HEK293T (cell line): ENCODE measurements around the gene ANKMY1.

Experiments used
- CTCF ChIA-PET: fragments of 350-600 bp; formaldehyde crosslinking; extraction: SDS; loops from one replicate; lab custom pipeline; 2021; ENCODE audit warnings: antibody characterized with exemption, inconsistent platforms; lab: Yijun Ruan, JAX
- POLR2A ChIA-PET: fragments of 350-600 bp; formaldehyde crosslinking; extraction: SDS; loops from one replicate; lab custom pipeline; 2020; ENCODE audit warnings: antibody characterized with exemption, inconsistent platforms; lab: Yijun Ruan, JAX
- DNase-seq: peaks from one replicate; pipeline ENCODE4 v3.0.0; 2012; ENCODE audit warnings: mixed read lengths; ENCODE audit errors: extremely low spot score
- ARNT ChIP-seq: fragments of 450-650 bp; IDR thresholded peaks from 2 replicates; pipeline ENCODE4 v1.6.1; 2017; ENCODE audit warnings: mild to moderate bottlenecking
- BHLHE40 ChIP-seq: fragments of 450-650 bp; IDR thresholded peaks from 2 replicates; pipeline ENCODE4 v1.6.1; 2016; ENCODE audit warnings: mild to moderate bottlenecking, moderate library complexity, borderline replicate concordance
- CTBP1 ChIP-seq: fragments of 450-650 bp; IDR thresholded peaks from 2 replicates; pipeline ENCODE4 v1.6.1; 2016; ENCODE audit warnings: borderline replicate concordance
- ELF4 ChIP-seq: fragments of 450-650 bp; IDR thresholded peaks from 2 replicates; pipeline ENCODE4 v1.6.1; 2017; ENCODE audit warnings: antibody characterized with exemption
- FOXA1 ChIP-seq: fragments of 450-650 bp; IDR thresholded peaks from 2 replicates; pipeline ENCODE4 v1.6.1; 2016; ENCODE audit warnings: mild to moderate bottlenecking
- FOXK2 ChIP-seq: fragments of 450-650 bp; IDR thresholded peaks from 2 replicates; pipeline ENCODE4 v1.6.1; 2016; ENCODE audit warnings: mild to moderate bottlenecking
- FOXM1 ChIP-seq: fragments of 450-650 bp; IDR thresholded peaks from 2 replicates; pipeline ENCODE4 v1.6.1; 2017; ENCODE audit warnings: mild to moderate bottlenecking, borderline replicate concordance
- HDGF ChIP-seq: fragments of 450-650 bp; IDR thresholded peaks from 2 replicates; pipeline ENCODE4 v1.6.1; 2017; ENCODE audit warnings: antibody characterized with exemption, borderline replicate concordance
- L3MBTL2 ChIP-seq: fragments of 450-650 bp; conservative IDR thresholded peaks from 2 replicates; pipeline ENCODE4 v1.6.1; 2016; ENCODE audit warnings: mild to moderate bottlenecking
- LEF1 ChIP-seq: fragments of 450-650 bp; IDR thresholded peaks from 2 replicates; pipeline ENCODE4 v1.6.1; 2017; ENCODE audit warnings: mild to moderate bottlenecking, borderline replicate concordance
- NFRKB ChIP-seq: fragments of 450-650 bp; IDR thresholded peaks from 2 replicates; pipeline ENCODE4 v1.6.1; 2016; ENCODE audit warnings: mild to moderate bottlenecking, moderate library complexity
- SP1 ChIP-seq: fragments of 450-650 bp; IDR thresholded peaks from 2 replicates; pipeline ENCODE4 v1.6.1; 2017
- SUZ12 ChIP-seq: fragments of 450-650 bp; IDR thresholded peaks from 2 replicates; pipeline ENCODE4 v1.6.1; 2016; ENCODE audit warnings: mild to moderate bottlenecking
- TARDBP ChIP-seq: fragments of 450-650 bp; IDR thresholded peaks from 2 replicates; pipeline ENCODE4 v1.6.1; 2016
- ZNF384 ChIP-seq: fragments of 450-650 bp; IDR thresholded peaks from 2 replicates; pipeline ENCODE4 v1.6.1; 2016
- TF ChIP-seq, protein P1 (sequence below): fragments of 450-650 bp; IDR thresholded peaks from 2 replicates; pipeline ENCODE4 v1.6.1; 2016

Gene ANKMY1

DNA sequence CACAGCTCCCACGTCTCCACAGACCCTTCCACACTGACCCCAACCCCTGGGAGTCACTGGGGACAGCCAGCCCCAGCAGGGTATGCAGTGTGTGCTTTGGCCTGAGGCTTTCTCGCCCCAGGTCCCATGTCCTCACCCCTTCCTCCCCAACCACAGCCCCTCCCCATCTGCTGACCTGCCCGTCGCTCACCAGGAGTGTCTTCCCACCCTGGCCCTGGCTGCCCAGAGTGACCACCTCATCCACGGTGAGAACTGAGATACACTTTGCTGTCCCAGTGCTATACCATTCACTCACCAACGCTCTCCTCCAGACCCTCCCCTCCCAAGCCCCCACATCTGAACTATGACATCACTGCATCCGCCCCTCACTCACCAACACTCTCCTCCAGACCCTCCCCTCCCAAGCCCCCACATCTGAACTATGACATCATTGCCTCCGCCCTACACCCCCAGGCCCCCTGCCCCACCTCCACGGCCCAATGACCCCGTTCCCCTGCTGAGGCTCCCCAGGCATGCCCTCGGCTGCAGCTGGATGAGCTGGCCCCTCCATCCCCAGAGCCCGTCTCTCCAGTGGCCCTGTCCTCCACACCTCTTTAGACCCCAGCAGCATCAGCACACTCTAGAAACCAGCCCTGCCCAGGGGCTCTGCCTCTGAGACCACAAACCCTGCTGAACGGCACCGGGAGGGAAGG lies 55.2 kb downstream of the ANKMY1 start:
- ChIA-PET CTCF (no interaction called here), POLR2A (no interaction called here)
- no peak for TF ChIP-seq ARNT
- TF ChIP-seq CTBP1, result no peak
- DNase-seq, result no peak

DNA sequence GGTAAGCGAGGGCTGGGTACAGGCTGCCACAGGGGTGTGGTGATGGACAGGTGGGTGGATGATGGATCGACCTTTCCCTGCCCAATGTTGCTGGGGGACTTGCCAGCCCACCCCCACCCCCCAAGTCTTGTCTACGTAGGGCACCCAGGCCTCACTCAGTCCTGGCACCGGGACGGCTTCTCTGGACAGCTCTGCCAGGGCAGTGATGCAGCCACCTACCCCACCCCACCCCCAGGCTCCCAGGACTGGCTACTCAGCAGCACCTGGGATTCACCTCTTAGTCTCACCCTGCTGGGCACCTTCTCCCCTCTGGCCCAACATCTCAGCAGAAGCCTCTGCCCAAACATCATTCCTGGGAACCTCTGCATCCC lies 55.7 kb downstream of the ANKMY1 start:
- ChIA-PET POLR2A (no interaction called here), CTCF (no interaction called here)
- TF ChIP-seq HDGF, result no peak
- no peak for DNase-seq

DNA sequence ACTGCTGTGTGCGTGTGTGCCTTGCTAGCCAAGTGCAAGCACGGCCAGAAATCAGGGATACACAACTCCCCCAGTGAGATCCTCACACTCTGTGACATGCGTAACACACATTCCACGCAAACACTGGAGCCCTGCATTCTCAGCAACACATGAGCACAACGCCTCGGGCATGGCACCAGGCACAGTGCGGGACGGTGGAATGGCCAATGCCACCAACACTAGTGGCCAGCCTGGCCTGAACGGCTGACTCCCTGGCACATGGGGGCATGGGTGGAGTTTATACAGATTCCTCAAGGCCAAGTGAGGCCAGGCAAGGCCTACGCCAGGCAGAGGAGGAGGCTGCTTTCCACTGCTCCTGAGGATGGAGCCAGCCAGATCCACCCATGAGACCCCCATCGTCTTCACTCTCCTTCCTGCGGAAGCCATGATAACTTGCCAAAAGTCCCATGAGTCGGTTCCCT lies 56.2 kb downstream of the ANKMY1 start:
- DNase-seq, result no peak
- TF ChIP-seq BHLHE40, result no peak
- no peak for TF ChIP-seq NFRKB
- TF ChIP-seq HDGF, result no peak
- TF ChIP-seq LEF1, result no peak
- no peak for TF ChIP-seq ARNT
- no peak for TF ChIP-seq SUZ12
- TF ChIP-seq CTBP1, result no peak
- no peak for TF ChIP-seq SP1
- TF ChIP-seq FOXK2, result no peak
- no peak for TF ChIP-seq TARDBP
- no peak for TF ChIP-seq FOXA1
- TF ChIP-seq FOXM1, result no peak
- TF ChIP-seq ZNF384, result no peak
- no peak for TF ChIP-seq L3MBTL2
- TF ChIP-seq, protein P1, sequence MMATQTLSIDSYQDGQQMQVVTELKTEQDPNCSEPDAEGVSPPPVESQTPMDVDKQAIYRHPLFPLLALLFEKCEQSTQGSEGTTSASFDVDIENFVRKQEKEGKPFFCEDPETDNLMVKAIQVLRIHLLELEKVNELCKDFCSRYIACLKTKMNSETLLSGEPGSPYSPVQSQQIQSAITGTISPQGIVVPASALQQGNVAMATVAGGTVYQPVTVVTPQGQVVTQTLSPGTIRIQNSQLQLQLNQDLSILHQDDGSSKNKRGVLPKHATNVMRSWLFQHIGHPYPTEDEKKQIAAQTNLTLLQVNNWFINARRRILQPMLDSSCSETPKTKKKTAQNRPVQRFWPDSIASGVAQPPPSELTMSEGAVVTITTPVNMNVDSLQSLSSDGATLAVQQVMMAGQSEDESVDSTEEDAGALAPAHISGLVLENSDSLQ, result no peak
- no peak for TF ChIP-seq ELF4
- ChIA-PET POLR2A (no interaction called here), CTCF (no interaction called here)

DNA sequence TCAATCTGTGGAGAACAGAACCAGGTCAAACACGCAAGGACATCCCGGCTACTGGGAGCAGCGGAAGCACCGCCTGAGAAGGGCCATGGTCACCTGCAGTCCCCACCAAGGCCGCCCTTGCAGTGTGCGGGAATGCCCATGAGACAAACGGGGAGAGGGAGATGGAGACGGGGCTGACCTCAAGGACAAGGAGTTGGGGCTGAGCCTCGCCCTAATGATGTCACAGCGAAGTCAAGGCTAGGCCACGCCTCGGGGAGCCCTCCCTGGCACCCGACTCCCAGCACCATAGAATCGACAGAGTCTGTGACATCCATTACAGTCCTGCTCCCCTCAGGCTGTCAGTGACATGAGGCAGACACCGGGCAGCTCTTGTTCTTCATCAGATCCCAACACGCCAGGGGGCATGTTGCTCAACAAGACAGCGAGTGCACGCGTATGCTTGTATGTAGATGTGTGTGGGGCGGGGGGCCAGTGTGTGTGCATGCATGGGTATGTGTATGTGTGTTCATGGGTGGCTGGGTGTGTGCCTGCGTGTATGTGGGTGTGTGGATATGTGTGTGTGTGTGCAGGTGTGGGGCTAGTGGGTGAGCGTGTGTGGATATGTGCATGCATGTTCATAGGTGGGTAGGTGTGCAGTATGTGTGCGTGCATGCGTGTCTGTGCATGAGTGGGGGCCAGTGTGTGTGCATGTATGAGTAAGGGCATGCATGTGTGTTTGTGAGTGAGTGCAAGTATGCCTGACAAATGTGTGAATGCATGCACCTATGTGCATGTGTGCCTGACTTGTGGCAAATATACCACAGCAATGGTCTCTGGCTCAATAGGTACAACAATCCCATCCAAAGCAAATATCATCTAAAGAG lies 57.0 kb downstream of the ANKMY1 start:
- ChIA-PET POLR2A (no interaction called here), CTCF (no interaction called here)
- TF ChIP-seq NFRKB (no peak), FOXA1 (no peak), ZNF384 (no peak), SP1 (no peak), L3MBTL2 (no peak), CTBP1 (no peak), TARDBP (no peak), HDGF (no peak), ELF4 (no peak), BHLHE40 (no peak), FOXK2 (no peak)
- TF ChIP-seq, protein P1, result no peak
- DNase-seq, result no peak

DNA sequence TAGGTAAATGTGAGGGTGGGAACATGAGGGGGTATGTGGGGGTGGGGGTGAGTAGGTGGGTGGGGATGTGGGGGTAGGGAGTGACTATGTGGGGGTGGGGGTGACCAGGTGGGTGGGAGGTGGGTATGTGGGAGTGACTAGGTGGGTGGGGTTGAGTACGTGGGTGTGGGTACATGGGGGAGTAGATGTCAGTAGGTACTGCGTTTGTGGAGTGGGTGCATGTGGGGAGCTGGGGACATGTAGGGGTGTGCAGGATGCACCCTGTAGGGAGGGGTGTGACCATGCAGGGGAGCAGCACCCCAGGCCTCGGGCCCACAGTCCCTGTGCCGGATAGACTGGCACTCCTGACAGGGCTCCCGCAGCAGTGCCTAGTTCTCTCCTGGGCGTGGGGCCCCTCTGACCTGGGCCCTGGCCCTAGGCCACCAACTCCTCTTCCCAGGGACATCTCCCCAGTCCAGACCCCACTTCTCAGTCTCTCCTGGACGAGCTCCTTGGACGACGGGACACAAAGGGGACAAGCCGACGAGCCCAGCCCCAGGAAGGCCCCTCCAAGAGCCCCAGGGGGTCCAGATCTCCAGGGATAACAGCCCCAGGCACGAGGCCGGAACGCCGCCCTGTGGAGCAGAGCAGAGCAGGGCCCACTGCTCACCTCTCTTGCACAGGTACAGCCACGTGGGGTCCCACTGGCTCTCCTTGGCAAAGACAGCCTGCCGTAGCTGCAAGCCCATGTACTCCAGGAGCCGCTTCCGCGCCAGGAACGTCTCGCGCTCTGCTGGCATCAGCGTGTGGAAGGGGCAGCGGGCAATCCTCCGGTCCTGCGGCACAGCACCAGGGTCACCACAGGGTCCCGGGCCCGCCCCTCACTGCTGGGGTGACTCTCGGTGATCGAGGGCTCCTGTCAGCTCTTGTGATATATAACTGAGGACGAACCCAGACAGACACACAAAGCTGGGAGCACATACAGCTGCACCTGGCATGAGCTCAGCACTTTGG lies 58.2 kb downstream of the ANKMY1 start:
- POLR2A ChIA-PET, result no interaction called here
- CTCF ChIA-PET, result no interaction called here
- no peak for DNase-seq
- TF ChIP-seq CTBP1 (no peak), FOXK2 (no peak), L3MBTL2 (no peak), HDGF (no peak), ZNF384 (no peak), SP1 (no peak), ARNT (no peak), ELF4 (no peak), NFRKB (no peak), SUZ12 (no peak), FOXA1 (no peak), FOXM1 (no peak), BHLHE40 (no peak), TARDBP (no peak), LEF1 (no peak)
- TF ChIP-seq, protein P1, result no peak

DNA sequence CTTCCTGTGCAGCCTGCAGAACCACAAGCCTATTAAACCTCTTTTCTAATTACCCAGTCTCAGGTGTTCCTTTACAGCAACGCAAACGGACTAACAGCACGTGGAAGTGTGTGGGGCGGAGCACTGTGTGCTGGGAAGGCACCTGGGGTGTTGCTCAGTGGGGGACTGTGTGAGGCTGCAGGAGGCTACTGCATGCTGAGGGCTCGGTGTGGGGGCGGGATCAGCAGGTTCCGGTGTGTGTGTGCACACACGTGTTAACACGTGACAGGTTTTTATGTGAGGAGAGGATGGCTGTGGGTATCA lies 58.9 kb downstream of the ANKMY1 start:
- ChIA-PET CTCF (no interaction called here), POLR2A (no interaction called here)
- no peak for TF ChIP-seq FOXK2
- no peak for TF ChIP-seq FOXM1
- no peak for TF ChIP-seq SP1
- no peak for TF ChIP-seq BHLHE40
- TF ChIP-seq HDGF, result no peak
- TF ChIP-seq L3MBTL2, result no peak
- TF ChIP-seq LEF1, result no peak
- no peak for TF ChIP-seq NFRKB
- TF ChIP-seq, protein P1, result no peak
- no peak for TF ChIP-seq CTBP1
- no peak for TF ChIP-seq FOXA1
- no peak for TF ChIP-seq TARDBP
- TF ChIP-seq ELF4, result no peak
- TF ChIP-seq ZNF384, result no peak
- DNase-seq, result no peak
